Stimulated activated CD8-positive, alpha-beta memory T cell treated with anti-CD3 and anti-CD28 coated beads, Interleukin-15, amount 100 ng/mL, for 24 hours (primary cell): ENCODE results near the gene PFDN2.

ENCODE experiments used
- DNase-seq: peaks from one replicate; pipeline ENCODE4 v3.0.0-alpha.2; 2020; ENCODE audit warnings: low read depth

Gene PFDN2

GRCh38 chr1:161099090-161099802 lies 18.6 kb downstream of the PFDN2 start:
- DNase-seq: no peak

DNA sequence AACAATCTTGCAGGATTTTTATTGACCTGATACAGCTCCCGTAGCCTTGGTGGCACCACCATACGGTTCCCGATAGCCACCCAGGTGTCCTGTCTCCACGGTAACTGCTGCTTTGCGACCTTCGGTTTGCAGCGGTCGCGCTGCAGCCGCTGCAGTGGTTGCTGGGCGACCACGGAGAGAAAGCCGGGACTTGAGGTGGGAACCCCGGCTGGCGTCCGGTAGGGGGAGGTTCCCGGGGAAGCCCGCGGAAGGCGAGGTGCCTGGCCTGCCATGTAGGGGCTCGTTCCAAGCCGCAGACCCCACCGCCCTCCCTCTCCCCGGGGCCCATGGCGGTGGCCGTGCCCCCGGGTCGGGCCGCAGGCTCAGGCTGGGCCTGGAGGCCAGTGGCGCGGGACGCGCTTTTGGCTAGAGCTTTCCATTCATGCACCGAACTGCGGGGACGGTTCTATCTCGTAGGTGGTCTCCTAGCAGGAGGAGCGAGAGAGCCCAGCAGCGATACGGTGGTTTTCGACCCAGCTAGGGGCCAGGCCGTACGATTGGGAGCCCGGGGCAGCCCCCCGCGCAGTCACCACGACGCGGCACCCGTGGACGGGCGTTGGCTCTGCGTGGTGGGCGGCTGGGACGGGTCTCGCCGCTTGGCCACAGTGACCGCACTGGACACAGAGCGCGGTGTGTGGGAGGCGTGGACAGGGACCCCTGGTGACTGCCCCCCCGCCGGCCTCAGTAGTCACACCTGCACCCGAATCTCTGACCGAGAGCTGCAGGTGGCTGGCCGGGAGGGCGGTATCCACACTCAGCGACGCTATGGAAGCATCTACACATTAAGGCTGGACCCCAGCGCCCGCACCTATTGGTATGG lies 19.4 kb downstream of the PFDN2 start, which contains the start of gene KLHDC9:
TSS of gene KLHDC9 (plus strand) at position 152 of the 859 bp plus-strand sequence. CDS start at position 327, 175 bp downstream.
- no peak for DNase-seq

DNA sequence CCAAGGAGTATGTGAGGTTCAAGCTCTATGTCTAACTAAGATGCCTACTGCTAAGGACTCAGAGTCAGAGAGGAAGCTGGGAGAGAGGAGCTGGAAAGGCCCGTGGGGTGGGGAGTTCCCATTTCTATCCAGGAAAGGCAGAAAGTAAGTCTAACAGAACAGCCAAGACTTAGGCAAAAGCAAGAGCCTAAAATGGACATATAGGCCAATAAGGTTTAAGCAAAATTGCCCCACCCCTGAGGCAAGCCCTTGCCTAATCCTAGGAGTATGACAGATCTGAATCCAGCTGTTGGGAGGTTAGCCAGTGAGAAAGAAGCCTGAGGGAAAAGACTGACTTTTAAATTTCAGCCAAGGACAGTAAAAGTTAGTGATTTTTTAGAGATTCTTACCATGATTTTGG lies 21.3 kb downstream of the PFDN2 start:
- DNase-seq: no peak

- DNase-seq: no peak
Measured at GRCh38 chr1:161096015-161096414, 21.8 kb downstream of the PFDN2 start.

DNA sequence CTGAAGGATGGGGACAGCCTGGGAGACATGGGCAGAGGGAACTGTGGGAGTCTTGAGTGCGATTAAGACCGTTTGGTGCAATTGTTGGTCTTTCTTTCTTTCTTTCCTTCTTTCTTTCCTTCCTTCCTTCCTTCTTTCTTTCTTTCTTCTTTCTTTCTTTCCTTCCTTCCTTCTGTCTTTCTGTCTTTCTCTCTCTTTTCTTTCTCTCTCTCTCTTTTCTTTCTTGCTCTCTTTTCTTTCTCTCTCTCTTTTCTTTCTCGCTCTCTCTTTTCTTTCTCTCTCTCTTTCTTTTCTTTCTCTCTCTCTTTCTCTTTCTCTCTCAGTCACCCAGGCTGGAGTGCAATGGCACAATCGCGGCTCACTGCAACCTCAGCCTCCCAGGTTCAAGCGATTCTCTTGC lies 22.6 kb downstream of the PFDN2 start:
- DNase-seq: no peak

DNA sequence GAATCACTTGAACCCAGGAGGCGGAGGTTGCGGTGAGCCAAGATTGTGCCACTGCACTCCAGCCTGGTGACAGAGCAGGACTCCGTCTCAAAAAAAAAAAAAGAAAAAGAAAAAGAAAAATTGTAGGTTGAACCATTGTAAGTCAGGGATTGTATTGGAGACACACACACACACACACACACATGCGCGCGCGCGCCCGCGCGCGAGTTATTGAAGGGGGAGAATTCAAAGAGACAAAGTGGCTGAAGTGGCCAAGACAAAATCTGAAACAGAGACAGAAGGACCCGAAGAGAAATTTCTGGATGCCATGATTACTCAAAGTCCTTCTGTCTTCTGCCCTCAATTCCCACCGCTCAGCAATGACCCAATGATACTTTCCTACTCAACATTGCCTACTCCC lies 23.4 kb downstream of the PFDN2 start:
- DNase-seq: no peak

DNA sequence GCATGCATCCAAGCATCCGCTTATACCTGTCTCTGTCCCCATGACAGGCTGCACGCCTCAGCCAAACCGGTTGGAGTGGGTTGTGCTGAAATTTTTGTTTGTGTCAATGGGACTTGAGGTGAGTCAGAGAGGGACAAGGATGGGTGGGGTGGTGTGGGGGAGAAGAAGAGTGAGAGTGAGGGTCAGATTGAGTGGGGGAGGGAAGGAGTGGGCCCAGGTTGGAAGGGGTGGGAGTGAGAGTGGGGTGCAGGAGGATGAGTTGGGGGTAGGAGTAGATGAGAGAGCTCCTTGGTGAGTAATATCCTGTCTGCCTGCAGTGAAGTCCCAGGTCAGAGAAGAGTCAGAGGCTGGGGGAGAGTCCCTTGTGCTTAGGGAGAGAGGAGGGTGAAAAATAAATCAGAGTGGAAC lies 25.2 kb downstream of the PFDN2 start:
- no peak for DNase-seq

GRCh38 chr1:161091796-161092507 lies 25.9 kb downstream of the PFDN2 start:
- DNase-seq: no peak

DNA sequence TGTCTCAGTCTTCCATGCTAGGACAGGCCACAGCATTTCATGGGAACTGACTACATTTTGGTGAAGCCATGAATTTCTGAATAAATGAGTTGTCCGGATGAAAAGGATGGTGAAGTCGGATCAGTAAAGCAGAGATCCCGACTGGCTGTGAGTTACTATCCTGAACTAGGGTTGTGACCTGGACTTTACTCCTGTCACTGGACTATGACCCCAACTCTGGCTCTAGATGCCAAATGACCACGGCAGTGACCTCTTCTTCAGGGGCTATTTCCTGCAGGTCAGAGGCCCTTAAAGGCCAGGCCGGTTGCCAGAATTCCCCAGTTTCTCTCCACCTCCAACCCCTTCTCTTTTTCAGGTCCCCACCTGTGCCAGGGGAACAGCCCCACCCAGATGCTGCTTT lies 26.7 kb downstream of the PFDN2 start:
- no peak for DNase-seq

DNA sequence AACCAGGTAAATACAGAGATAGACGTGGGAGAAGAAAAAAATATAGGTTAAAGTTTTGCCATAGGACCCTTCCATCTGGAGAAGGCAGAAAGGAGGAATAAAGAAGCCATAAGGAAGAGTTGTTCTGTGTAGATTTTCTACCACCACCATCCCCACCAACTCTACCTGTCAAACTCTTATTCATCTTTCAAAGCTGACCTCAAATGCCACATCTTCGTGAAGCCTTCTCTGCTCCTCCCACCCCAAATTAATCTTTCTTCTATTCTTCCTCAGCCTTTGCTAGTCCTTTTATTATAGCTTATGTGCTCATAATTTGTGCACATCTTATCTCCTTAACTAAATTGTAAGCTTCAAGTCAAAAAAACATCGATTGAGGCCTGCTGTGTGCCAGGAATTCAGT lies 27.2 kb downstream of the PFDN2 start:
- DNase-seq: no peak

- DNase-seq: no peak
Measured at GRCh38 chr1:161089938-161090337, 27.9 kb downstream of the PFDN2 start.

GRCh38 chr1:161089251-161089924 lies 28.4 kb downstream of the PFDN2 start, which contains the start of gene NECTIN4:
NECTIN4 (minus strand) TSS chr1:161089558; CDS start chr1:161089296, 262 bp downstream.
- DNase-seq: no peak

DNA sequence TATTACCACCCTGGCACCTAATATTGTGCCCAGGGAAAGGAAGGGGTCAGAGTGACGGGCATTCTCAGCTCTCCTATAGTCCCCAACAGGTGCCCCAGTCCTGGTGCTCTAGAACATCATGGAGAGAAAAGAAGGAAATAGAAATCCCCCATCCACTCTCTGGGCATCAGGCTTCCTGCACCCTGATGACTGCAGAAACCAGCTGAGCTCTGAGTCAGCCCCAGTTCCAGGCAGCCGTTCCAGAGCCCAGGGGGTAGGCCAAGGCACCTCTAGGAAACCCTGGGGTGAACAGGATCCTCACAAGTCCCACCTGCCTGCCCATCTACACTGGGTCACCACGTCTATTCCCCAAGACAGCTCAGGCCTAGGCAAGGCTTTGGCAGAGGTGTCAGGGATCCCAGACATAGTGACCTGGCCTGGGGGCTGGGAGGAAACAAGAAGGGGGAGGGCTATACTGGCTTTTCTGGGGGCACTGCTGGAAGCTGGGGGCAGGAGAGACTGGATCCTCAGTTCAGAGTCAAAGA lies 29.2 kb downstream of the PFDN2 start:
- DNase-seq: no peak

DNA sequence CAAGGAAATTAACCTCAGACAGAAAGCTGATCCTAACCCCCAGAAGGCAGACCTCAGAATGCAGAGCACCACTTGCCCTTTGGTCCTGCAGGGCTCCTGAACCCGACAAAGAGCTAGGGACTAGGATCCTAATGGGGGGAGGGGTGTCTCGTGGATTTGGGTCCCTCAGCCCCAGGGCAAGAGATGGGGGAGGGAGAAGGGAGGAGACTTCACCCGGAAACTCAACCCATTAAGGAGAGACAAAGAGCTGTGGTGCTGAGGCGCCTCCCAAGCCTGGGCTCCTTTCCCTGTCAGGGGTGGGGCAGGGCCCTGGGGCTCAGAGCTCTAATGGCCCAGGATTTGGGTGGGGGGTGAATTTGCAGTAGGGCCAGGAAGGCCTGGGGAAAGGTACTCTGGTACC lies 31.4 kb downstream of the PFDN2 start:
- DNase-seq: no peak

- DNase-seq: no peak
Measured at GRCh38 chr1:161085165-161085564, 32.7 kb downstream of the PFDN2 start.

GRCh38 chr1:161084597-161084988 lies 33.2 kb downstream of the PFDN2 start:
- no peak for DNase-seq

- DNase-seq: no peak
Measured at GRCh38 chr1:161083748-161084596, 33.9 kb downstream of the PFDN2 start.

- no peak for DNase-seq
Measured at GRCh38 chr1:161082996-161083747, 34.7 kb downstream of the PFDN2 start.

GRCh38 chr1:161082483-161082882 lies 35.4 kb downstream of the PFDN2 start:
- DNase-seq: no peak

DNA sequence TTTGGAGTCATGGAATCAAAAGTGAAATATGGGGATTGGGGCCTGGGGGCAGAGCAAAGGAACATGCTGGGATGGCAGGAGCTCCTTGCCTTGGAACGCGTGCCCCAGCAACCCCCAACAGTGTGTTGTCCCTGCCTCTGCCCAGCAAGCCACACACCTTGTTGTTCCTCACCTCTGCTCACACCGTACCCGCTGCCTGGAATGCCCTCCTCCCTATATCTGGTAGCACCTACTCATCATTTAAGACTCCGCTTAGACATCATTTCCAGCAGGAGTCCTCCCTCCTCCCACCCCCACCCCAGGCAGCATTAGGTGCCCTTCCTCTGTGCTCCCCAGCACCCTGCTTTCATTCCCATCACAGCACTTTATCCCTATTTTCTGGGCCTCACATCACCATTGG lies 36.3 kb downstream of the PFDN2 start:
- DNase-seq: no peak
